SK-N-MC (cell line): Measurements from ENCODE around the gene DST.

Source experiments
- DNase-seq: peaks from one replicate; pipeline ENCODE4 v3.0.0-alpha.2; 2011; ENCODE audit warnings: low read depth, low spot score
- H3K27ac ChIP-seq: fragments of 200-600 bp; sonication (generic); 2 replicates; pipeline ENCODE4 v1.5.1; 2016; ENCODE audit warnings: mixed run types
- H3K36me3 ChIP-seq: fragments of 200-600 bp; sonication (generic); 2 replicates; pipeline ENCODE4 v1.6.1; 2017; ENCODE audit warnings: antibody characterized with exemption, low read length, mixed read lengths; ENCODE audit not compliant: insufficient read depth
- H3K4me3 ChIP-seq: fragments of 200-600 bp; sonication (generic); 2 replicates; pipeline ENCODE4 v1.5.1; 2016
- H3K9ac ChIP-seq: fragments of 200-600 bp; sonication (generic); 2 replicates; pipeline ENCODE4 v1.8.0; 2017; ENCODE audit warnings: mixed run types, mixed read lengths; ENCODE audit not compliant: insufficient read length
- H3K9me3 ChIP-seq: fragments of 200-600 bp; sonication (generic); 2 replicates; pipeline ENCODE4 v1.6.1; 2017; ENCODE audit warnings: low read depth, mild to moderate bottlenecking, antibody characterized with exemption, low read length, moderate library complexity, mixed read lengths
- EZH2 ChIP-seq: fragments of 200-600 bp; sonication (generic); IDR thresholded peaks from one replicate; pipeline ENCODE4 v1.6.1; 2017; ENCODE audit warnings: antibody characterized with exemption
- FOXP2 ChIP-seq: optimal IDR thresholded peaks from 2 replicates; pipeline ENCODE3; 2011; ENCODE audit warnings: mild to moderate bottlenecking, moderate library complexity; ENCODE audit not compliant: insufficient read depth; ENCODE audit errors: extremely low read length, control extremely low read depth
- POLR2AphosphoS5 ChIP-seq: IDR thresholded peaks from 2 replicates; pipeline ENCODE4 v1.6.1; 2012; ENCODE audit warnings: mild to moderate bottlenecking, low read depth, low read length, borderline replicate concordance

DST gene

GRCh38 chr6:56459030-56459805 lies 183.5 kb downstream of the DST start:
- DNase-seq: no peak
- Histone ChIP-seq H3K36me3 (peaks cover 19% of the 10 kb centered on the region), H3K4me3 (no peak overlapping the region), H3K27ac (no peak overlapping the region), H3K9ac (no peak overlapping the region), H3K9me3 (no peaks in the 10 kb centered on the region)
- no peak for TF ChIP-seq FOXP2
- no peak for TF ChIP-seq EZH2
- TF ChIP-seq POLR2AphosphoS5: no peak

GRCh38 chr6:56458324-56458884 lies 184.3 kb downstream of the DST start:
- Histone ChIP-seq H3K27ac (no peak overlapping the region), H3K9ac (no peak overlapping the region), H3K4me3 (no peak overlapping the region), H3K9me3 (no peaks in the 10 kb centered on the region), H3K36me3 (peaks cover 19% of the 10 kb centered on the region)
- no peak for DNase-seq
- TF ChIP-seq POLR2AphosphoS5 (no peak), EZH2 (no peak), FOXP2 (no peak)

GRCh38 chr6:56456785-56457184 lies 185.9 kb downstream of the DST start:
- no peak overlapping the region for H3K27ac ChIP-seq
- no peak for TF ChIP-seq FOXP2
- no peak for TF ChIP-seq POLR2AphosphoS5
- TF ChIP-seq EZH2: no peak
- H3K9me3 ChIP-seq: no peaks in the 10 kb centered on the region
- no peak for DNase-seq
- H3K4me3 ChIP-seq: no peak overlapping the region
- H3K36me3 ChIP-seq: peaks cover 14% of the 10 kb centered on the region
- H3K9ac ChIP-seq: no peak overlapping the region

- H3K36me3 ChIP-seq: no peaks in the 10 kb centered on the region
- no peak overlapping the region for H3K4me3 ChIP-seq
- TF ChIP-seq FOXP2 (no peak), EZH2 (no peak), POLR2AphosphoS5 (no peak)
- no peak overlapping the region for H3K27ac ChIP-seq
- no peak overlapping the region for H3K9ac ChIP-seq
- no peaks in the 10 kb centered on the region for H3K9me3 ChIP-seq
- DNase-seq: no peak
Measured at GRCh38 chr6:56450882-56451739, 191.6 kb downstream of the DST start.

GRCh38 chr6:56450376-56450775 lies 192.3 kb downstream of the DST start:
- no peak overlapping the region for H3K9ac ChIP-seq
- H3K4me3 ChIP-seq: no peak overlapping the region
- no peaks in the 10 kb centered on the region for H3K9me3 ChIP-seq
- H3K27ac ChIP-seq: no peak overlapping the region
- no peak for DNase-seq
- no peak for TF ChIP-seq FOXP2
- TF ChIP-seq EZH2: no peak
- no peak for TF ChIP-seq POLR2AphosphoS5
- no peaks in the 10 kb centered on the region for H3K36me3 ChIP-seq

GRCh38 chr6:56448046-56448445 lies 194.6 kb downstream of the DST start:
- DNase-seq: no peak
- no peak overlapping the region for H3K9ac ChIP-seq
- no peak overlapping the region for H3K4me3 ChIP-seq
- H3K27ac ChIP-seq: no peak overlapping the region
- TF ChIP-seq POLR2AphosphoS5 (no peak), FOXP2 (no peak), EZH2 (no peak)
- no peaks in the 10 kb centered on the region for H3K9me3 ChIP-seq
- H3K36me3 ChIP-seq: no peaks in the 10 kb centered on the region

GRCh38 chr6:56445818-56446217 lies 196.9 kb downstream of the DST start:
- no peak for DNase-seq
- no peak overlapping the region for H3K27ac ChIP-seq
- no peak overlapping the region for H3K9ac ChIP-seq
- no peak for TF ChIP-seq POLR2AphosphoS5
- TF ChIP-seq EZH2: no peak
- no peak for TF ChIP-seq FOXP2
- H3K9me3 ChIP-seq: no peaks in the 10 kb centered on the region
- no peaks in the 10 kb centered on the region for H3K36me3 ChIP-seq
- no peak overlapping the region for H3K4me3 ChIP-seq

- Histone ChIP-seq H3K9me3 (no peaks in the 10 kb centered on the region; the same call in 1 of the 2 replicates), H3K4me3 (no peak overlapping the region), H3K9ac (no peak overlapping the region), H3K36me3 (no peaks in the 10 kb centered on the region), H3K27ac (no peak overlapping the region)
- DNase-seq: no peak
- TF ChIP-seq FOXP2 (no peak), POLR2AphosphoS5 (no peak), EZH2 (no peak)
Measured at GRCh38 chr6:56444855-56445254, 197.8 kb downstream of the DST start.
